BE2C (cell line): ENCODE measurements around the gene THRAP3.

Experiments used
- DNase-seq: peaks from one replicate; pipeline ENCODE4 v3.0.0-alpha.2; 2020
- H3K27me3 ChIP-seq: fragments of 250-450 bp; sonication (Bioruptor Pico); 2 replicates; pipeline ENCODE4 v1.5.1; 2020; ENCODE audit warnings: mild to moderate bottlenecking
- H3K36me3 ChIP-seq: fragments of 250-450 bp; sonication (Bioruptor Pico); 2 replicates; pipeline ENCODE4 v1.5.1; 2020; ENCODE audit warnings: mild to moderate bottlenecking
- H3K4me1 ChIP-seq: fragments of 250-450 bp; sonication (Bioruptor Pico); 2 replicates; pipeline ENCODE4 v1.5.1; 2020
- H3K4me3 ChIP-seq: 2 replicates; pipeline ENCODE4 v1.5.1; 2011; ENCODE audit warnings: low read depth, low read length
- H3K9me3 ChIP-seq: fragments of 250-450 bp; sonication (Bioruptor Pico); 2 replicates; pipeline ENCODE4 v1.5.1; 2020
- TF ChIP-seq, protein P1 (sequence below): IDR thresholded peaks from 2 replicates; pipeline ENCODE4 v1.5.1; 2012; ENCODE audit warnings: mild to moderate bottlenecking, low read depth, low read length

THRAP3 gene

GRCh38 chr1:36320767-36321118, 96.5 kb downstream of the THRAP3 start:
- Histone ChIP-seq H3K4me1 (no peaks in the 10 kb centered on the region), H3K36me3 (no peaks in the 10 kb centered on the region), H3K27me3 (no peaks in the 10 kb centered on the region), H3K4me3 (no peak overlapping the region), H3K9me3 (no peaks in the 10 kb centered on the region)
- TF ChIP-seq, protein P1, sequence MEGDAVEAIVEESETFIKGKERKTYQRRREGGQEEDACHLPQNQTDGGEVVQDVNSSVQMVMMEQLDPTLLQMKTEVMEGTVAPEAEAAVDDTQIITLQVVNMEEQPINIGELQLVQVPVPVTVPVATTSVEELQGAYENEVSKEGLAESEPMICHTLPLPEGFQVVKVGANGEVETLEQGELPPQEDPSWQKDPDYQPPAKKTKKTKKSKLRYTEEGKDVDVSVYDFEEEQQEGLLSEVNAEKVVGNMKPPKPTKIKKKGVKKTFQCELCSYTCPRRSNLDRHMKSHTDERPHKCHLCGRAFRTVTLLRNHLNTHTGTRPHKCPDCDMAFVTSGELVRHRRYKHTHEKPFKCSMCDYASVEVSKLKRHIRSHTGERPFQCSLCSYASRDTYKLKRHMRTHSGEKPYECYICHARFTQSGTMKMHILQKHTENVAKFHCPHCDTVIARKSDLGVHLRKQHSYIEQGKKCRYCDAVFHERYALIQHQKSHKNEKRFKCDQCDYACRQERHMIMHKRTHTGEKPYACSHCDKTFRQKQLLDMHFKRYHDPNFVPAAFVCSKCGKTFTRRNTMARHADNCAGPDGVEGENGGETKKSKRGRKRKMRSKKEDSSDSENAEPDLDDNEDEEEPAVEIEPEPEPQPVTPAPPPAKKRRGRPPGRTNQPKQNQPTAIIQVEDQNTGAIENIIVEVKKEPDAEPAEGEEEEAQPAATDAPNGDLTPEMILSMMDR = no peak
- no peak for DNase-seq

- Histone ChIP-seq H3K9me3 (no peaks in the 10 kb centered on the region), H3K4me3 (no peak overlapping the region), H3K36me3 (no peaks in the 10 kb centered on the region), H3K27me3 (no peaks in the 10 kb centered on the region), H3K4me1 (no peaks in the 10 kb centered on the region)
- DNase-seq = no peak
- TF ChIP-seq, protein P1 = no peak
Measured at GRCh38 chr1:36321119-36321951, 97.1 kb downstream of the THRAP3 start.

GRCh38 chr1:36322041-36322785, 98.0 kb downstream of the THRAP3 start:
- TF ChIP-seq, protein P1 = no peak
- Histone ChIP-seq H3K27me3 (no peaks in the 10 kb centered on the region), H3K4me1 (no peaks in the 10 kb centered on the region), H3K4me3 (no peak overlapping the region), H3K36me3 (no peaks in the 10 kb centered on the region), H3K9me3 (no peaks in the 10 kb centered on the region)
- DNase-seq = no peak

- no peaks in the 10 kb centered on the region for H3K36me3 ChIP-seq
- no peak for DNase-seq
Measured at GRCh38 chr1:36322786-36323635, 98.8 kb downstream of the THRAP3 start.

DNA sequence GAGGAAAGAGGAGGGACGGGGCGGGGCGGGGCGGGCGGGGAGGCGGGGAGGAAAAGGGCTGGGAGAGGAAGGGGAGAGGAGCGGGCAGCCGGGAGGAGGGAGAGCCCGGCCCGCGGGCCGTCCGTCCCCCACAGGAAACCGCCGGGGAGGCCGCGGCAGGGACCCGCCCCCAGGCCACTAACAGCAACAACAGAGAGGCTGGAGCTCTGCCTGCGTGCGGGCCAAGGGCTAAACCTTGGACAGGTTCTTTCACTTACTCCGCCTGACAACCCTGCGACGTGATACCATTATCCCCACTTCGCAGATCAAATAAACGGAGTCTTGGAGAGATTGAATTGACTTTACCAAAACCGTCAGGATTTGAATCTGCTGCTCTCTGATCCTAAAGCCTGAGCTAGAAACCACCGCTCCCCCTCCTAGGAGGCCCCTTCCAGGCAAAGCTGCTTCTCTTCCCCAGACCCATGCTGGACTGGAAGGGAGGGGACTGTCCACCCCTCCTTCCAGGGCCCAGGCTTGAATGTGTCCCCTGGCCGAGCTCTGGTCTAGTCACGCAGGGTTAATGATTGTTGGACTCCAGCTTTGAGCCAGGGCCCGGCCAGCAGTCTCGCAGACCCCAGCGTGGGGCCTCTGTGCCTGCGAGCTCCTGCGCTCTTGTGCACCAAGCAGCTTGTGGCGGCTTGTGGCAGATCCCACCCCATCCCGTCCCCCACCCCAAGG, 99.6 kb downstream of the THRAP3 start, which contains the start of gene EVA1B:
TSS of gene EVA1B (minus strand) at position 10 of the 717 bp plus-strand sequence. CDS start 608 bp downstream, outside the sequence.
- no peaks in the 10 kb centered on the region for H3K27me3 ChIP-seq
- H3K36me3 ChIP-seq = no peaks in the 10 kb centered on the region
- no peaks in the 10 kb centered on the region for H3K9me3 ChIP-seq
- H3K4me1 ChIP-seq = no peaks in the 10 kb centered on the region
- TF ChIP-seq, protein P1 = no peak
- peak within 1 kb of the TSS; percentile 45 for H3K4me3 ChIP-seq
- DNase-seq = peak; percentile 60

More at GRCh38 chr1:36322786-36323635, 98.8 kb downstream of the THRAP3 start:
- TF ChIP-seq, protein P1 = no peak
- H3K4me3 ChIP-seq = peak overlapping the region; percentile 38
- no peaks in the 10 kb centered on the region for H3K27me3 ChIP-seq
- H3K4me1 ChIP-seq = no peaks in the 10 kb centered on the region
- H3K9me3 ChIP-seq = no peaks in the 10 kb centered on the region
